Measurements from ENCODE around the gene ARID3A. TPM values are rescaled to one million over a fixed set of nuclear protein-coding genes. Genes with fewer than 3 reads are reported as not detected.

The ARID3A gene
- total and polyA plus RNA-seq, 2 of the 8 experiments (the other 6 are each of a cell fraction or from before 2014, with no cell fraction given), result 40.5 to 77.4 TPM

DNA sequence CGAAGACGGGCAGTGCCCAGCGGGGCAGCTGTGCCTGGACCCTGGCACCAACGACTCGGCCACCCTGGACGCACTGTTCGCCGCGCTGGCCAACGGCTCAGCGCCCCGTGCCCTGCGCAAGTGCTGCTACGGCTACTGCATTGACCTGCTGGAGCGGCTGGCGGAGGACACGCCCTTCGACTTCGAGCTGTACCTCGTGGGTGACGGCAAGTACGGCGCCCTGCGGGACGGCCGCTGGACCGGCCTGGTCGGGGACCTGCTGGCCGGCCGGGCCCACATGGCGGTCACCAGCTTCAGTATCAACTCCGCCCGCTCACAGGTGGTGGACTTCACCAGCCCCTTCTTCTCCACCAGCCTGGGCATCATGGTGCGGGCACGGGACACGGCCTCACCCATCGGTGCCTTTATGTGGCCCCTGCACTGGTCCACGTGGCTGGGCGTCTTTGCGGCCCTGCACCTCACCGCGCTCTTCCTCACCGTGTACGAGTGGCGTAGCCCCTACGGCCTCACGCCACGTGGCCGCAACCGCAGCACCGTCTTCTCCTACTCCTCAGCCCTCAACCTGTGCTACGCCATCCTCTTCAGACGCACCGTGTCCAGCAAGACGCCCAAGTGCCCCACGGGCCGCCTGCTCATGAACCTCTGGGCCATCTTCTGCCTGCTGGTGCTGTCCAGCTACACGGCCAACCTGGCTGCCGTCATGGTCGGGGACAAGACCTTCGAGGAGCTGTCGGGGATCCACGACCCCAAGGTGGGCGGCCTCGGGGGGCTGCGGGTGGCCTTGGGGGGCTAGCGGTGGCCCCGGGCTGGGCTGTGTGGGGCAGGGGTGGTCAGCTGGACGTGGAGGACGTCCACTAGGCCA is 79.2 kb downstream of the ARID3A start (continued):
- TF ChIP-seq TAF1 (IDR thresholded peaks at IDR 0.05; ENCODE audit: low read depth, low read length), result no peak
- TF ChIP-seq HDAC2 (IDR thresholded peaks at IDR 0.05; ENCODE audit: borderline replicate concordance in 1 of 2, low read depth in 2 of 2, low read length in 2 of 2), result no peak
- no peak for TF ChIP-seq MAFK (IDR thresholded peaks at IDR 0.05; ENCODE audit: low read depth, low read length)
- no peak for TF ChIP-seq NANOG (IDR thresholded peaks at IDR 0.05; ENCODE audit: insufficient read depth, low read depth, low read length, poor library complexity, severe bottlenecking)
- TF ChIP-seq SAP30 (IDR thresholded peaks at IDR 0.05; ENCODE audit: insufficient read depth, insufficient replicate concordance, low read length), result no peak
- TF ChIP-seq, protein P1, sequence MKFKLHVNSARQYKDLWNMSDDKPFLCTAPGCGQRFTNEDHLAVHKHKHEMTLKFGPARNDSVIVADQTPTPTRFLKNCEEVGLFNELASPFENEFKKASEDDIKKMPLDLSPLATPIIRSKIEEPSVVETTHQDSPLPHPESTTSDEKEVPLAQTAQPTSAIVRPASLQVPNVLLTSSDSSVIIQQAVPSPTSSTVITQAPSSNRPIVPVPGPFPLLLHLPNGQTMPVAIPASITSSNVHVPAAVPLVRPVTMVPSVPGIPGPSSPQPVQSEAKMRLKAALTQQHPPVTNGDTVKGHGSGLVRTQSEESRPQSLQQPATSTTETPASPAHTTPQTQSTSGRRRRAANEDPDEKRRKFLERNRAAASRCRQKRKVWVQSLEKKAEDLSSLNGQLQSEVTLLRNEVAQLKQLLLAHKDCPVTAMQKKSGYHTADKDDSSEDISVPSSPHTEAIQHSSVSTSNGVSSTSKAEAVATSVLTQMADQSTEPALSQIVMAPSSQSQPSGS (IDR thresholded peaks at IDR 0.05; ENCODE audit: low read length), result no peak
- TF ChIP-seq, protein P2, sequence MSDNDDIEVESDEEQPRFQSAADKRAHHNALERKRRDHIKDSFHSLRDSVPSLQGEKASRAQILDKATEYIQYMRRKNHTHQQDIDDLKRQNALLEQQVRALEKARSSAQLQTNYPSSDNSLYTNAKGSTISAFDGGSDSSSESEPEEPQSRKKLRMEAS (IDR thresholded peaks at IDR 0.05), result no peak
- TF ChIP-seq, protein P3, sequence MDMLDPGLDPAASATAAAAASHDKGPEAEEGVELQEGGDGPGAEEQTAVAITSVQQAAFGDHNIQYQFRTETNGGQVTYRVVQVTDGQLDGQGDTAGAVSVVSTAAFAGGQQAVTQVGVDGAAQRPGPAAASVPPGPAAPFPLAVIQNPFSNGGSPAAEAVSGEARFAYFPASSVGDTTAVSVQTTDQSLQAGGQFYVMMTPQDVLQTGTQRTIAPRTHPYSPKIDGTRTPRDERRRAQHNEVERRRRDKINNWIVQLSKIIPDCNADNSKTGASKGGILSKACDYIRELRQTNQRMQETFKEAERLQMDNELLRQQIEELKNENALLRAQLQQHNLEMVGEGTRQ (IDR thresholded peaks at IDR 0.05; ENCODE audit: low read length), result no peak
- no peak for TF ChIP-seq NRF1 (IDR thresholded peaks at IDR 0.05; ENCODE audit: low read depth, low read length)
